HG03354 (cell line): ENCODE measurements around the gene PPP1CB.

Source experiments
- ATAC-seq: cut with Tn5 transposase; IDR thresholded peaks from one replicate; pipeline ENCODE4 v1.9.1; 2021; ENCODE audit warnings: mild to moderate bottlenecking; ENCODE audit not compliant: unreplicated experiment, poor library complexity, severe bottlenecking

Gene PPP1CB

GRCh38 chr2:28833740-28834470 is 82.3 kb downstream of the PPP1CB start:
- ATAC-seq: no peak

- no peak for ATAC-seq
These were observed 84.2 kb downstream of the PPP1CB start for GRCh38 chr2:28835781-28836180.

- ATAC-seq: no peak
These were observed 87.3 kb downstream of the PPP1CB start for GRCh38 chr2:28838971-28839370.

GRCh38 chr2:28842042-28842441 is 90.4 kb downstream of the PPP1CB start:
- no peak for ATAC-seq
